ENCODE measurements around the gene HNRNPUL1. TPM values are rescaled to one million over a fixed set of nuclear protein-coding genes. Genes with fewer than 3 reads are reported as not detected.

HNRNPUL1 gene
- polyA plus RNA-seq, 2 donors, result 64.9 to 73.4 TPM

- Histone ChIP-seq H3K27me3 (ENCODE audit: control insufficient read depth in 1 of 2, insufficient read depth in 2 of 2, low read length in 2 of 2) (no peaks in the 10 kb centered on the region), H3K36me3 (ENCODE audit: control insufficient read depth in 2 of 2, insufficient read depth in 2 of 2, low read length in 1 of 2) (peaks cover 6 to 44% of the 10 kb centered on the region in 2 donors), H3K27ac (ENCODE audit: low read depth in 2 of 2, low read length in 1 of 2) (peak overlapping the region; percentile 2 to 17), H3K4me1 (ENCODE audit: control insufficient read depth in 2 of 2, insufficient read depth in 2 of 2, low read length in 1 of 2) (peaks cover 2 to 24% of the 10 kb centered on the region in 2 donors), H3K4me3 (ENCODE audit: low read depth in 1 of 2, low read length in 2 of 2) (no peak overlapping the region), H3K9me3 (ENCODE audit: control insufficient read depth in 2 of 2, insufficient read depth in 1 of 2, low read depth in 1 of 2, low read length in 1 of 2) (no peaks in the 10 kb centered on the region)
- 61 to 68% methylated on average over 10 of the region's 10 CpGs for WGBS, 2 donors
These were observed 57.6 kb downstream of the HNRNPUL1 start for GRCh38 chr19:41321600-41322270.

DNA sequence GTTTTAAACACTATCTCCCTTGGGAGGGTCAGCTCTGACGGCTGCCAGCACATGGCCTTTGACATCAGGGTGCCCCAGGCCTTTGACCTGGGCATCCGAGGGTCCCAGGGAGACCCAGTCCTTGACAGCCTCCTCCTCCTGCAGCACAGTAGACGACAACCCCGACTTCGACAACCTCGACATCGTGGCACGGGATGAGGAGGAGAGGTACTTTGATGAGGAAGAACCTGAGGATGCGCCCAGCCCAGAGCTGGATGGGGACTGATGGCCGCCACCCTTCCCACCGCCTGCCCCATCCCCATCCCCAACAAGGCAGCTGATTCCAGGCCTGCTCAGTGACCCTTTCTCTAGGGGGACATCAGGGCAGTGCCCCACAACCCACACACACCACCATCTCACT lies 58.3 kb downstream of the HNRNPUL1 start:
- Histone ChIP-seq H3K4me3 (ENCODE audit: low read depth in 1 of 2, low read length in 2 of 2) (no peak overlapping the region), H3K27me3 (ENCODE audit: control insufficient read depth in 1 of 2, insufficient read depth in 2 of 2, low read length in 2 of 2) (no peaks in the 10 kb centered on the region), H3K36me3 (ENCODE audit: control insufficient read depth in 2 of 2, insufficient read depth in 2 of 2, low read length in 1 of 2) (peaks cover 3 to 43% of the 10 kb centered on the region in 2 donors), H3K27ac (ENCODE audit: low read depth in 2 of 2, low read length in 1 of 2) (peak overlapping the region; percentile 76 to 78), H3K9me3 (ENCODE audit: control insufficient read depth in 2 of 2, insufficient read depth in 1 of 2, low read depth in 1 of 2, low read length in 1 of 2) (no peaks in the 10 kb centered on the region), H3K4me1 (ENCODE audit: control insufficient read depth in 2 of 2, insufficient read depth in 2 of 2, low read length in 1 of 2) (peaks cover 2 to 29% of the 10 kb centered on the region in 2 donors)
- 88 to 91% methylated on average over 11 of the region's 11 CpGs for WGBS, 2 donors

DNA sequence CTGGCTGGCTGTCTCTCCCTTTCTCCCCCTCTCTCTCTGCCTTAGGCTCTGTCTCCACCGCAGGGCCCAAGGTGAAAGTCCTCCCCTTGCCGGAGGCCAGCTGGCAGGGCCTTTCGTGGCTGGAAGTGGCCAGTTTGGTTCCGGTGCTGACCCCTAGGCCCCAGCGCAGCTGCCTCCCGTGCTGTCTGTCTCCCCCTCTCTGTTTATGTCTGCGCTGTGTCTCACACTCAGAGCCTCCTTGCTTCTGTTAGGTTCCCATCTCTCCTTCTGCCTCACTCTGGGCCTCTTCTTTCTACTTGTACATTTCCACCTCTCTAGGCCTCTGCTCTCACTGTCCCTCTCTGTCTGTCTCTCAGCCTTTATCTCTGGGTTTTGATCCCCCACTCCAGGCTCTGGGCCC lies 58.9 kb downstream of the HNRNPUL1 start:
- no peaks in the 10 kb centered on the region for H3K9me3 ChIP-seq (ENCODE audit: control insufficient read depth in 2 of 2, insufficient read depth in 1 of 2, low read depth in 1 of 2, low read length in 1 of 2)
- WGBS, 2 donors, result 56 to 59% methylated on average over 7 of the region's 7 CpGs
- no peak overlapping the region for H3K4me3 ChIP-seq (ENCODE audit: low read depth in 1 of 2, low read length in 2 of 2)
- no peaks in the 10 kb centered on the region for H3K27me3 ChIP-seq (ENCODE audit: control insufficient read depth in 1 of 2, insufficient read depth in 2 of 2, low read length in 2 of 2)
- peaks cover 2 to 34% of the 10 kb centered on the region in 2 donors for H3K4me1 ChIP-seq (ENCODE audit: control insufficient read depth in 2 of 2, insufficient read depth in 2 of 2, low read length in 1 of 2)
- peaks cover 3 to 43% of the 10 kb centered on the region in 2 donors for H3K36me3 ChIP-seq (ENCODE audit: control insufficient read depth in 2 of 2, insufficient read depth in 2 of 2, low read length in 1 of 2)
- peak overlapping the region; percentile 76 to 78 for H3K27ac ChIP-seq (ENCODE audit: low read depth in 2 of 2, low read length in 1 of 2)

GRCh38 chr19:41323430-41324125 lies 59.4 kb downstream of the HNRNPUL1 start:
- Histone ChIP-seq H3K36me3 (ENCODE audit: control insufficient read depth in 2 of 2, insufficient read depth in 2 of 2, low read length in 1 of 2) (peaks cover 3 to 43% of the 10 kb centered on the region in 2 donors), H3K4me3 (ENCODE audit: low read depth in 1 of 2, low read length in 2 of 2) (no peak overlapping the region), H3K27me3 (ENCODE audit: control insufficient read depth in 1 of 2, insufficient read depth in 2 of 2, low read length in 2 of 2) (no peaks in the 10 kb centered on the region), H3K27ac (ENCODE audit: low read depth in 2 of 2, low read length in 1 of 2) (peak overlapping the region; percentile 76 to 78), H3K4me1 (ENCODE audit: control insufficient read depth in 2 of 2, insufficient read depth in 2 of 2, low read length in 1 of 2) (peaks cover 2 to 38% of the 10 kb centered on the region in 2 donors), H3K9me3 (ENCODE audit: control insufficient read depth in 2 of 2, insufficient read depth in 1 of 2, low read depth in 1 of 2, low read length in 1 of 2) (no peaks in the 10 kb centered on the region)
- 45 to 61% methylated on average over 15 to 16 of the region's 16 CpGs for WGBS, 2 donors

DNA sequence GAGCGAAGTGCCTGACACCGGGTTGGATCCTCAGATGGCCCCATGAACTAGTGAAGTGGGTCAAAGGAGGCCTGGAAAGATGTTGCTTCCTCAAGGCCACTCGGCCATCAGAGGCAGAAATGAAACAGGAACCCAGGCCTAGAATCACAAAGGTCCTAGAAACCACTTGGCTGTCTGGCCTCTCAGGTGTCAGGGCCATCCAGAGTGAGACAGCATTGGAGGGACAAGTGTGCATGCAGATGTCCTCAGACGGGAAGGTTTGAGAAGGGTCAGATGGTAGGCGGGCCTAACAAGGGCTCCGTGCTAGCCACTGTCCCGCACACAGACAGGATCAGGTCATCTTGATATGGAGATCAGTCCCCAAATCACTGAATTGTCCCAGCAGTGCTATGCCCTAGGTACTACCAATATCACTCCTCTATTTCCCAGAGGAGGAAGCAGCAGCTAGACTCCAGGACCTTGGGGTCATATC lies 60.1 kb downstream of the HNRNPUL1 start:
- 78 to 80% methylated on average over 7 of the region's 7 CpGs for WGBS, 2 donors
- Histone ChIP-seq H3K4me3 (ENCODE audit: low read depth in 1 of 2, low read length in 2 of 2) (no peak overlapping the region), H3K27me3 (ENCODE audit: control insufficient read depth in 1 of 2, insufficient read depth in 2 of 2, low read length in 2 of 2) (no peaks in the 10 kb centered on the region), H3K9me3 (ENCODE audit: control insufficient read depth in 2 of 2, insufficient read depth in 1 of 2, low read depth in 1 of 2, low read length in 1 of 2) (no peaks in the 10 kb centered on the region), H3K36me3 (ENCODE audit: control insufficient read depth in 2 of 2, insufficient read depth in 2 of 2, low read length in 1 of 2) (peaks cover 3 to 36% of the 10 kb centered on the region in 2 donors), H3K4me1 (ENCODE audit: control insufficient read depth in 2 of 2, insufficient read depth in 2 of 2, low read length in 1 of 2) (peaks cover 2 to 40% of the 10 kb centered on the region in 2 donors), H3K27ac (ENCODE audit: low read depth in 2 of 2, low read length in 1 of 2) (peak overlapping the region; percentile 48 to 76)

DNA sequence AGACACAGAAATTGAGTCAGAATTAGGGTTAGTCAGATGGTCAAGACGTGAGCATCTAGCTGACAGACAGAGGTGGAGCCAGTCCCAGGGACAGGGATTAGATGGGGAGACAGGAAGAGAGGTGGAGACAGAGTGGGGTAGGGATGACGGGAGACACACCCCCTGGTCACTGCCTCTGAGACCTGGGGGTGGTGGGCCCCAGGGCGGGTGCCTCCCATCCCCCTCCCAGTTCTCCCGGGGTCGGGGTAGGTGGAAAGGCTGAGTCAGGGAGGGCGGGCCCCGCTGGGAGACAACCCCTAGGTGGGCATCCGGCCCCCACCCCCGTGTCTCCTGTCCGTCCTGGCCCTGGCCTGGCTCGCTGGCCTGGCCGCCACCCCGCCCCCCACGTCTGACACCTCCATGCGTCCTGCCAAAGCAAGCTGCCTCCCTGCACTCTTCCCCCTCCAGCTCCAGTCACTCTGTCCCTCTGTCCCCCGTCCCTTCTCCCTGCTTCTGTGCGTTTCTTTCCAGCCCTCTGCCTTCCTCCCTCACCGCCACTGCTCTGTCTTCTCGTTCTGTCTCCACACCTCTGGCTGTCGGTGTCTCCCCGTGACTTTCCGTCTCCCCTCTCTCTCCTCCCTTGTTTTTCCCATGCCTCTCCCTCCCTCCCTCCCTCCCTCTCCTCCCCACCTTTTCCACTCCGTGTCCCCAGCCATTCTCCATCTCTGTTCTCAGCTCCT lies 60.9 kb downstream of the HNRNPUL1 start:
- H3K27ac ChIP-seq (ENCODE audit: low read depth in 2 of 2, low read length in 1 of 2), result peak overlapping the region; percentile 66 to 76
- H3K27me3 ChIP-seq (ENCODE audit: control insufficient read depth in 1 of 2, insufficient read depth in 2 of 2, low read length in 2 of 2), result no peaks in the 10 kb centered on the region
- H3K9me3 ChIP-seq (ENCODE audit: control insufficient read depth in 2 of 2, insufficient read depth in 1 of 2, low read depth in 1 of 2, low read length in 1 of 2), result no peaks in the 10 kb centered on the region
- peaks cover 3 to 28% of the 10 kb centered on the region in 2 donors for H3K36me3 ChIP-seq (ENCODE audit: control insufficient read depth in 2 of 2, insufficient read depth in 2 of 2, low read length in 1 of 2)
- peaks cover 2 to 38% of the 10 kb centered on the region in 2 donors for H3K4me1 ChIP-seq (ENCODE audit: control insufficient read depth in 2 of 2, insufficient read depth in 2 of 2, low read length in 1 of 2)
- 15 to 18% methylated on average over 18 to 23 of the region's 23 CpGs for WGBS, 2 donors
- no peak overlapping the region for H3K4me3 ChIP-seq (ENCODE audit: low read depth in 1 of 2, low read length in 2 of 2)

DNA sequence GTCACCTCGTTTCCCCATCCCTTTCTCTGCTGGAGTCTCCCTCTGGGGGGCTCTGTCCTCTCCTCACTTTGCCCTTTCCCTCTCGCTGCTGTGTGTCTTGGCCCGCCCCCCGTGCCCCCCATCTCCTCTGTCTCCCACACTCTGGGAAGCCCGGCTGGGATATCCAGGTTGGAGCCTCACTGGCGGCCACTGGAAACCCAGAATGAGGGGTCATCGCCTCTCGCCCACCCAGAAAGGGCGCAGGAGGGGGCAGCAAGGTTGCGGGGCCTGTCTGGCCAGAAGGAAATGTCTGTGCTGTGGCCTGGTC lies 61.4 kb downstream of the HNRNPUL1 start:
- peaks cover 2 to 38% of the 10 kb centered on the region in 2 donors for H3K4me1 ChIP-seq (ENCODE audit: control insufficient read depth in 2 of 2, insufficient read depth in 2 of 2, low read length in 1 of 2)
- WGBS, 2 donors, result 8 to 24% methylated on average over 10 of the region's 10 CpGs

GRCh38 chr19:41325947-41326706 lies 62.0 kb downstream of the HNRNPUL1 start:
- peak overlapping the region; percentile 15 to 66 for H3K27ac ChIP-seq (ENCODE audit: low read depth in 2 of 2, low read length in 1 of 2)
- peaks cover 2 to 38% of the 10 kb centered on the region in 2 donors for H3K4me1 ChIP-seq (ENCODE audit: control insufficient read depth in 2 of 2, insufficient read depth in 2 of 2, low read length in 1 of 2)
- H3K36me3 ChIP-seq (ENCODE audit: control insufficient read depth in 2 of 2, insufficient read depth in 2 of 2, low read length in 1 of 2), result peaks cover 3 to 22% of the 10 kb centered on the region in 2 donors
- H3K27me3 ChIP-seq (ENCODE audit: control insufficient read depth in 1 of 2, insufficient read depth in 2 of 2, low read length in 2 of 2), result no peaks in the 10 kb centered on the region
- 29 to 31% methylated on average over 24 to 30 of the region's 30 CpGs for WGBS, 2 donors
- peak overlapping the region in 1 of 2 donors; percentile 7 for H3K4me3 ChIP-seq (ENCODE audit: low read depth in 1 of 2, low read length in 2 of 2)
- no peaks in the 10 kb centered on the region for H3K9me3 ChIP-seq (ENCODE audit: control insufficient read depth in 2 of 2, insufficient read depth in 1 of 2, low read depth in 1 of 2, low read length in 1 of 2)

More for the DNA sequence above, 61.4 kb downstream of the HNRNPUL1 start:
- Histone ChIP-seq H3K36me3 (ENCODE audit: control insufficient read depth in 2 of 2, insufficient read depth in 2 of 2, low read length in 1 of 2) (peaks cover 3 to 25% of the 10 kb centered on the region in 2 donors), H3K27ac (ENCODE audit: low read depth in 2 of 2, low read length in 1 of 2) (peak overlapping the region; percentile 66 to 76), H3K9me3 (ENCODE audit: control insufficient read depth in 2 of 2, insufficient read depth in 1 of 2, low read depth in 1 of 2, low read length in 1 of 2) (no peaks in the 10 kb centered on the region), H3K4me3 (ENCODE audit: low read depth in 1 of 2, low read length in 2 of 2) (no peak overlapping the region), H3K27me3 (ENCODE audit: control insufficient read depth in 1 of 2, insufficient read depth in 2 of 2, low read length in 2 of 2) (no peaks in the 10 kb centered on the region)

DNA sequence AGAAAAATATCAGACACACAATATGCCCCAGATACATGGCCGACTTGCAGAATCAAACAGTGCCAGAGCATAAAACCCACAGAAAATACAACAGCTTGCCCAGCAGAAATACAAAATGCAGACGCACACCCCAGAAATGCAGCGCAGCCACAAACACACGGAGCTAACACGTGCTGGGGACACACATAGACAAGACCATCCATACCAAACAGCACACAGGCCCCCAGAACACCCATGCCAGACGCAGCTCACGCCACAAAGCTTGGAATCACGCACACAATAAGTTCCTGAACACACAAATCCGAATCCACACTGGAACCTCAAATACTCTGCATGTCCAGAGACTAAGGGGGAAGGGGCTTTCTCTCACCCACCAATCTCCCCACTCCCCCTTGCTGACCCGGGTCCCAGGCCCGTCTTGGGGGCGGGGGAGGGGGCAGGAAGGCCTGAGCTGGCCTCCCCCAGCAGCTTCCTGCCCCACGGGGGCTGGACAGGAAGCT lies 63.0 kb downstream of the HNRNPUL1 start:
- Histone ChIP-seq H3K9me3 (ENCODE audit: control insufficient read depth in 2 of 2, insufficient read depth in 1 of 2, low read depth in 1 of 2, low read length in 1 of 2) (no peaks in the 10 kb centered on the region), H3K36me3 (ENCODE audit: control insufficient read depth in 2 of 2, insufficient read depth in 2 of 2, low read length in 1 of 2) (peaks cover 3 to 21% of the 10 kb centered on the region in 2 donors), H3K4me3 (ENCODE audit: low read depth in 1 of 2, low read length in 2 of 2) (peak overlapping the region; percentile 11 to 22), H3K27me3 (ENCODE audit: control insufficient read depth in 1 of 2, insufficient read depth in 2 of 2, low read length in 2 of 2) (no peaks in the 10 kb centered on the region), H3K27ac (ENCODE audit: low read depth in 2 of 2, low read length in 1 of 2) (peak overlapping the region; percentile 82 to 83), H3K4me1 (ENCODE audit: control insufficient read depth in 2 of 2, insufficient read depth in 2 of 2, low read length in 1 of 2) (peaks cover 2 to 32% of the 10 kb centered on the region in 2 donors)
- WGBS, 2 donors, result 25 to 35% methylated on average over 13 of the region's 13 CpGs

All from esophagus (tissue), 2 donors.